ENCODE results near the gene RUNX1. TPM values are rescaled to one million over a fixed set of nuclear protein-coding genes. Genes with fewer than 3 reads are reported as not detected.

The RUNX1 gene
- total RNA-seq, 6 experiments from 2014 or later: 2.9 to 18.3 (median 4.3) TPM

GRCh38 chr21:35035581-35035980 is 13.5 kb downstream of the RUNX1 start:
- ATAC-seq (no peak), DNase-seq (no peak)
- Histone ChIP-seq H3K27me3 (no peaks in the 10 kb centered on the region), H3K4me3 (no peak overlapping the region), H3K4me1 (peaks cover 0 to 14% (median 5%) of the 10 kb centered on the region in 4 donors), H3K27ac (no peak overlapping the region), H3K9me3 (no peaks in the 10 kb centered on the region), H3K36me3 (no peaks in the 10 kb centered on the region)
- intact Hi-C loops (cut with DNase I): no loop called here
- 67% methylated on average over 8 of the region's 8 CpGs for WGBS (ENCODE audit: insufficient coverage, low coverage, low lambda C conversion rate, missing lambda C conversion rate)
- TF ChIP-seq POLR2A (IDR thresholded peaks at IDR 0.05): no peak
- TF ChIP-seq, protein P1, sequence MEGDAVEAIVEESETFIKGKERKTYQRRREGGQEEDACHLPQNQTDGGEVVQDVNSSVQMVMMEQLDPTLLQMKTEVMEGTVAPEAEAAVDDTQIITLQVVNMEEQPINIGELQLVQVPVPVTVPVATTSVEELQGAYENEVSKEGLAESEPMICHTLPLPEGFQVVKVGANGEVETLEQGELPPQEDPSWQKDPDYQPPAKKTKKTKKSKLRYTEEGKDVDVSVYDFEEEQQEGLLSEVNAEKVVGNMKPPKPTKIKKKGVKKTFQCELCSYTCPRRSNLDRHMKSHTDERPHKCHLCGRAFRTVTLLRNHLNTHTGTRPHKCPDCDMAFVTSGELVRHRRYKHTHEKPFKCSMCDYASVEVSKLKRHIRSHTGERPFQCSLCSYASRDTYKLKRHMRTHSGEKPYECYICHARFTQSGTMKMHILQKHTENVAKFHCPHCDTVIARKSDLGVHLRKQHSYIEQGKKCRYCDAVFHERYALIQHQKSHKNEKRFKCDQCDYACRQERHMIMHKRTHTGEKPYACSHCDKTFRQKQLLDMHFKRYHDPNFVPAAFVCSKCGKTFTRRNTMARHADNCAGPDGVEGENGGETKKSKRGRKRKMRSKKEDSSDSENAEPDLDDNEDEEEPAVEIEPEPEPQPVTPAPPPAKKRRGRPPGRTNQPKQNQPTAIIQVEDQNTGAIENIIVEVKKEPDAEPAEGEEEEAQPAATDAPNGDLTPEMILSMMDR (IDR thresholded peaks at IDR 0.05): no peak

GRCh38 chr21:35035116-35035515 is 14.0 kb downstream of the RUNX1 start:
- ATAC-seq: no peak

GRCh38 chr21:35034203-35034926 is 14.7 kb downstream of the RUNX1 start:
- DNase-seq: no peak
- Histone ChIP-seq H3K9me3 (no peaks in the 10 kb centered on the region), H3K27ac (no peak overlapping the region), H3K4me1 (peaks cover 0 to 3% (median under 1%) of the 10 kb centered on the region in 4 donors), H3K27me3 (no peaks in the 10 kb centered on the region), H3K4me3 (no peak overlapping the region), H3K36me3 (no peaks in the 10 kb centered on the region)
- intact Hi-C loops (cut with DNase I): no loop called here
- ATAC-seq: no peak
- 81% methylated on average over 6 of the region's 9 CpGs for WGBS (ENCODE audit: insufficient coverage, low coverage, low lambda C conversion rate, missing lambda C conversion rate)
- TF ChIP-seq POLR2A (IDR thresholded peaks at IDR 0.05): no peak
- TF ChIP-seq, protein P1 (IDR thresholded peaks at IDR 0.05): no peak

More at GRCh38 chr21:35035116-35035515, 14.0 kb downstream of the RUNX1 start:
- no peaks in the 10 kb centered on the region for H3K36me3 ChIP-seq
- no peak for DNase-seq
- H3K27ac ChIP-seq: no peak overlapping the region
- intact Hi-C loops (cut with DNase I): no loop called here
- no peaks in the 10 kb centered on the region for H3K9me3 ChIP-seq
- WGBS (ENCODE audit: insufficient coverage, low coverage, low lambda C conversion rate, missing lambda C conversion rate): 87% methylated on average over 8 of the region's 8 CpGs
- H3K4me1 ChIP-seq: peaks cover 0 to 11% (median 4%) of the 10 kb centered on the region in 4 donors
- H3K27me3 ChIP-seq: no peaks in the 10 kb centered on the region
- TF ChIP-seq, protein P1 (IDR thresholded peaks at IDR 0.05): no peak
- no peak for TF ChIP-seq POLR2A (IDR thresholded peaks at IDR 0.05)
- no peak overlapping the region for H3K4me3 ChIP-seq

- 75% methylated on average over 2 of the region's 2 CpGs for WGBS (ENCODE audit: insufficient coverage, low coverage, low lambda C conversion rate, missing lambda C conversion rate)
- intact Hi-C loops (cut with DNase I): no loop called here
- Histone ChIP-seq H3K36me3 (no peaks in the 10 kb centered on the region), H3K27me3 (no peaks in the 10 kb centered on the region), H3K27ac (no peak overlapping the region), H3K9me3 (no peaks in the 10 kb centered on the region), H3K4me3 (no peak overlapping the region), H3K4me1 (no peaks in the 10 kb centered on the region)
- TF ChIP-seq, protein P1 (IDR thresholded peaks at IDR 0.05): no peak
- no peak for TF ChIP-seq POLR2A (IDR thresholded peaks at IDR 0.05)
- DNase-seq (no peak), ATAC-seq (no peak)
These were observed 16.4 kb downstream of the RUNX1 start for GRCh38 chr21:35032474-35033263.

Data from right lobe of liver (tissue), 6 donors.